Gastrocnemius medialis (tissue), 4 donors: Measurements from ENCODE around the gene ATF7.

Experiments
- CTCF ChIP-seq, 5 experiments: fragments of 450-650 bp in 3 of 5; fragments of 200-600 bp in 2 of 5; sonication (generic) in 2 of 5; IDR thresholded peaks in 4 of 5; conservative IDR thresholded peaks in 1 of 5; 1 replicate in 4 of 5; 2 replicates in 1 of 5; pipeline ENCODE4 v1.5.1; 2016 to 2019; ENCODE audit warnings: antibody characterized with exemption in 5 of 5, mild to moderate bottlenecking in 3 of 5, moderate library complexity in 3 of 5
- POLR2A ChIP-seq, 2 donors: fragments of 450-650 bp; IDR thresholded peaks; one replicate each; pipeline ENCODE4 v1.6.1; 2017; ENCODE audit warnings: antibody characterized with exemption in 2 of 2, mild to moderate bottlenecking in 2 of 2, moderate library complexity in 2 of 2

- TF ChIP-seq POLR2A (IDR thresholded peaks at IDR 0.05): no peak
- no peak for TF ChIP-seq CTCF (IDR thresholded peaks at IDR 0.05 in 4 of 5, conservative IDR thresholded peaks at IDR 0.05 in 1 of 5)
Measured at GRCh38 chr12:53659011-53659551, 32.9 kb upstream of the ATF7 start.
